PC-3 (cell line): ENCODE results near the gene AGAP1.

Experiments
- EZH2 ChIP-seq: fragments of 300-600 bp; sonication (generic); IDR thresholded peaks from one replicate; pipeline ENCODE4 v1.6.1; 2017; ENCODE audit warnings: antibody characterized with exemption, mild to moderate bottlenecking, low read length; ENCODE audit not compliant: unreplicated experiment
- EZH2phosphoT487 ChIP-seq: fragments of 300-600 bp; sonication (generic); IDR thresholded peaks from 2 replicates; pipeline ENCODE4 v1.6.1; 2018; ENCODE audit warnings: mild to moderate bottlenecking, antibody characterized with exemption, low read length, borderline replicate concordance
- TF ChIP-seq, protein P1 (sequence below): fragments of 300-600 bp; sonication (generic); conservative IDR thresholded peaks from 2 replicates; pipeline ENCODE4 v1.5.1; 2017; ENCODE audit warnings: antibody characterized with exemption, low read depth, mild to moderate bottlenecking, low read length

- TF ChIP-seq, protein P1, sequence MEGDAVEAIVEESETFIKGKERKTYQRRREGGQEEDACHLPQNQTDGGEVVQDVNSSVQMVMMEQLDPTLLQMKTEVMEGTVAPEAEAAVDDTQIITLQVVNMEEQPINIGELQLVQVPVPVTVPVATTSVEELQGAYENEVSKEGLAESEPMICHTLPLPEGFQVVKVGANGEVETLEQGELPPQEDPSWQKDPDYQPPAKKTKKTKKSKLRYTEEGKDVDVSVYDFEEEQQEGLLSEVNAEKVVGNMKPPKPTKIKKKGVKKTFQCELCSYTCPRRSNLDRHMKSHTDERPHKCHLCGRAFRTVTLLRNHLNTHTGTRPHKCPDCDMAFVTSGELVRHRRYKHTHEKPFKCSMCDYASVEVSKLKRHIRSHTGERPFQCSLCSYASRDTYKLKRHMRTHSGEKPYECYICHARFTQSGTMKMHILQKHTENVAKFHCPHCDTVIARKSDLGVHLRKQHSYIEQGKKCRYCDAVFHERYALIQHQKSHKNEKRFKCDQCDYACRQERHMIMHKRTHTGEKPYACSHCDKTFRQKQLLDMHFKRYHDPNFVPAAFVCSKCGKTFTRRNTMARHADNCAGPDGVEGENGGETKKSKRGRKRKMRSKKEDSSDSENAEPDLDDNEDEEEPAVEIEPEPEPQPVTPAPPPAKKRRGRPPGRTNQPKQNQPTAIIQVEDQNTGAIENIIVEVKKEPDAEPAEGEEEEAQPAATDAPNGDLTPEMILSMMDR: no peak
- TF ChIP-seq EZH2: no peak
- TF ChIP-seq EZH2phosphoT487: no peak
Measured at GRCh38 chr2:235580426-235581157, 86.7 kb downstream of the AGAP1 start.
